Endothelial cell of umbilical vein (primary cell): ENCODE results near the gene MRPL16.

ENCODE experiments used
- MYC ChIP-seq: IDR thresholded peaks from one replicate; pipeline ENCODE4 v1.6.1; 2011; ENCODE audit warnings: mild to moderate bottlenecking, low read depth, low read length
- POLR2A ChIP-seq: IDR thresholded peaks from 2 replicates; pipeline ENCODE4 v1.6.1; 2012; ENCODE audit warnings: low read depth, mild to moderate bottlenecking, control low read depth, low read length
- TF ChIP-seq, protein P1 (sequence below), 2 donors: IDR thresholded peaks; 1 replicate in 1 of 2; 2 replicates in 1 of 2; pipeline ENCODE4 v1.5.1; 2011; ENCODE audit warnings: low read length in 2 of 2, mild to moderate bottlenecking in 2 of 2, moderate library complexity in 2 of 2, control low read depth in 1 of 2, inconsistent platforms in 1 of 2, low read depth in 1 of 2; ENCODE audit not compliant: insufficient read depth in 1 of 2; ENCODE audit errors: extremely low read depth in 1 of 2

GRCh38 chr11:59770869-59771268, 39.7 kb downstream of the MRPL16 start:
- TF ChIP-seq POLR2A (no peak), MYC (no peak)
- TF ChIP-seq, protein P1, sequence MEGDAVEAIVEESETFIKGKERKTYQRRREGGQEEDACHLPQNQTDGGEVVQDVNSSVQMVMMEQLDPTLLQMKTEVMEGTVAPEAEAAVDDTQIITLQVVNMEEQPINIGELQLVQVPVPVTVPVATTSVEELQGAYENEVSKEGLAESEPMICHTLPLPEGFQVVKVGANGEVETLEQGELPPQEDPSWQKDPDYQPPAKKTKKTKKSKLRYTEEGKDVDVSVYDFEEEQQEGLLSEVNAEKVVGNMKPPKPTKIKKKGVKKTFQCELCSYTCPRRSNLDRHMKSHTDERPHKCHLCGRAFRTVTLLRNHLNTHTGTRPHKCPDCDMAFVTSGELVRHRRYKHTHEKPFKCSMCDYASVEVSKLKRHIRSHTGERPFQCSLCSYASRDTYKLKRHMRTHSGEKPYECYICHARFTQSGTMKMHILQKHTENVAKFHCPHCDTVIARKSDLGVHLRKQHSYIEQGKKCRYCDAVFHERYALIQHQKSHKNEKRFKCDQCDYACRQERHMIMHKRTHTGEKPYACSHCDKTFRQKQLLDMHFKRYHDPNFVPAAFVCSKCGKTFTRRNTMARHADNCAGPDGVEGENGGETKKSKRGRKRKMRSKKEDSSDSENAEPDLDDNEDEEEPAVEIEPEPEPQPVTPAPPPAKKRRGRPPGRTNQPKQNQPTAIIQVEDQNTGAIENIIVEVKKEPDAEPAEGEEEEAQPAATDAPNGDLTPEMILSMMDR (IDR thresholded peaks at IDR 0.05; ENCODE audit: extremely low read depth in 1 of 2, insufficient read depth in 1 of 2, low read depth in 1 of 2, low read length in 2 of 2): no peak
